Urinary bladder (tissue), 4 donors: ENCODE data around the gene NRF1. TPM values are rescaled to one million over a fixed set of nuclear protein-coding genes. Genes with fewer than 3 reads are reported as not detected.

ENCODE experiments used
- DNase-seq: peaks from one replicate; pipeline ENCODE4 v3.0.0-alpha.2; 2015; ENCODE audit errors: extremely low spot score
- H3K27ac ChIP-seq: one replicate; pipeline ENCODE4 v1.5.1; 2013; ENCODE audit warnings: low read depth, mild to moderate bottlenecking, moderate library complexity
- H3K36me3 ChIP-seq: one replicate; pipeline ENCODE4 v1.6.1; 2013; ENCODE audit warnings: mild to moderate bottlenecking, moderate library complexity; ENCODE audit not compliant: insufficient read depth
- H3K4me1 ChIP-seq: one replicate; pipeline ENCODE4 v1.6.1; 2013; ENCODE audit warnings: mild to moderate bottlenecking, moderate library complexity; ENCODE audit not compliant: insufficient read depth
- H3K4me3 ChIP-seq: one replicate; pipeline ENCODE4 v1.5.1; 2013; ENCODE audit warnings: low read depth, low read length
- WGBS: extraction: QIAGEN DNeasy Blood & Tissue Kit; methylation state at CpG from one replicate; pipeline ENCODE4 v1.1.7; 2013; 5-methylcytosine and 5-hydroxymethylcytosine counted together
- polyA plus RNA-seq: library from polyadenylated mRNA; stranded (reverse); fragments of 200-250 nt; gene quantifications from one replicate; pipeline ENCODE4 v1.2.3, GENCODE V29; 2013
- small RNA-seq: library from RNA; depleted of rRNA; stranded (forward); fragments of <200 nt; gene quantifications from one replicate; pipeline ENCODE3, GENCODE V24; 2014
- total RNA-seq: library from RNA; depleted of rRNA; stranded (reverse); fragments of >200 nt; gene quantifications from one replicate; pipeline ENCODE4 v1.2.3, GENCODE V29; 2014
- donor health status: healthy with polysubstance abuse.
- donor health status: healthy.

Gene NRF1
- total and polyA plus RNA-seq, 2 donors: 12.8 to 23.9 TPM

GRCh38 chr7:129804890-129805719, 193.6 kb downstream of the NRF1 start:
- 71% methylated on average over 11 of the region's 11 CpGs for WGBS
- Histone ChIP-seq H3K4me3 (no peak overlapping the region), H3K36me3 (no peaks in the 10 kb centered on the region), H3K27ac (no peak overlapping the region), H3K4me1 (no peaks in the 10 kb centered on the region)
- no peak for DNase-seq

Small RNA genes within 50 kb of the gene (small RNA-seq; reads per million reads assigned to genes)
- 247 reads per million, percentile 98 among the genes with 10 or more reads in this experiment for gene MIR182
- gene MIR183: 21.5 reads per million, percentile 95 among the genes with 10 or more reads in this experiment
- gene MIR96: 0.83 reads per million, percentile 69 among the genes with 10 or more reads in this experiment

Other genes starting within 250 kb of the NRF1 start
- 4.1 TPM for gene STRIP2, start 177.3 kb upstream of the NRF1 start, total RNA-seq
- 0.44 TPM for gene STRIP2, start 177.3 kb upstream of the NRF1 start, polyA plus RNA-seq
- not detected for gene SMKR1, start 109.2 kb upstream of the NRF1 start, total RNA-seq
- not detected for gene SMKR1, start 109.2 kb upstream of the NRF1 start, polyA plus RNA-seq